Suprapubic skin (tissue), 4 donors: ENCODE measurements around the gene TFF1. TPM values are rescaled to one million over a fixed set of nuclear protein-coding genes. Genes with fewer than 3 reads are reported as not detected.

Experiments used
- DNase-seq, 2 donors: peaks; one replicate each; pipeline ENCODE4 v3.0.0-alpha.2; 2019; ENCODE audit warnings: low spot score in 2 of 2
- H3K27ac ChIP-seq: fragments of 200-600 bp; sonication (generic); one replicate; pipeline ENCODE4 v1.5.1; 2019
- H3K27me3 ChIP-seq: fragments of 200-600 bp; sonication (generic); one replicate; pipeline ENCODE4 v1.5.1; 2019
- H3K36me3 ChIP-seq: fragments of 200-600 bp; sonication (generic); one replicate; pipeline ENCODE4 v1.5.1; 2019
- H3K4me1 ChIP-seq: fragments of 200-600 bp; sonication (generic); one replicate; pipeline ENCODE4 v1.5.1; 2019
- H3K4me3 ChIP-seq: fragments of 200-600 bp; sonication (generic); one replicate; pipeline ENCODE4 v1.5.1; 2019; ENCODE audit warnings: mild to moderate bottlenecking
- H3K9me3 ChIP-seq: fragments of 200-600 bp; sonication (generic); one replicate; pipeline ENCODE4 v1.5.1; 2019
- EP300 ChIP-seq: sonication (generic); formaldehyde crosslinking; IDR thresholded peaks from one replicate; pipeline ENCODE4 v1.6.1; 2017; ENCODE audit warnings: antibody characterized with exemption
- POLR2A ChIP-seq, 2 donors: fragments of 450-650 bp; IDR thresholded peaks; one replicate each; pipeline ENCODE4 v1.6.1; 2017; ENCODE audit warnings: antibody characterized with exemption in 2 of 2, mild to moderate bottlenecking in 2 of 2, moderate library complexity in 2 of 2
- POLR2AphosphoS5 ChIP-seq, 3 donors: sonication (generic); formaldehyde crosslinking; IDR thresholded peaks; one replicate each; pipeline ENCODE4 v1.6.1; 2017; ENCODE audit warnings: antibody characterized with exemption in 3 of 3
- WGBS: methylation state at CpG from one replicate; pipeline ENCODE4 v1.1.5; 2018; 5-methylcytosine and 5-hydroxymethylcytosine counted together
- total RNA-seq, 4 donors: library from RNA; depleted of rRNA; stranded (reverse); fragments of >200 nt; gene quantifications; one replicate each; pipeline ENCODE4 v1.1.0, GENCODE V29; 2016
- TF ChIP-seq, protein P1 (sequence below), 2 donors: fragments of 200-600 bp in 1 of 2; fragments of 450-650 bp in 1 of 2; sonication (generic) in 1 of 2; IDR thresholded peaks; one replicate each; pipeline ENCODE4 v1.5.1; 2016 to 2019; ENCODE audit warnings: antibody characterized with exemption in 2 of 2, mild to moderate bottlenecking in 1 of 2, moderate library complexity in 1 of 2

The TFF1 gene
- total RNA-seq, 4 donors from 2014 or later, result not detected

DNA sequence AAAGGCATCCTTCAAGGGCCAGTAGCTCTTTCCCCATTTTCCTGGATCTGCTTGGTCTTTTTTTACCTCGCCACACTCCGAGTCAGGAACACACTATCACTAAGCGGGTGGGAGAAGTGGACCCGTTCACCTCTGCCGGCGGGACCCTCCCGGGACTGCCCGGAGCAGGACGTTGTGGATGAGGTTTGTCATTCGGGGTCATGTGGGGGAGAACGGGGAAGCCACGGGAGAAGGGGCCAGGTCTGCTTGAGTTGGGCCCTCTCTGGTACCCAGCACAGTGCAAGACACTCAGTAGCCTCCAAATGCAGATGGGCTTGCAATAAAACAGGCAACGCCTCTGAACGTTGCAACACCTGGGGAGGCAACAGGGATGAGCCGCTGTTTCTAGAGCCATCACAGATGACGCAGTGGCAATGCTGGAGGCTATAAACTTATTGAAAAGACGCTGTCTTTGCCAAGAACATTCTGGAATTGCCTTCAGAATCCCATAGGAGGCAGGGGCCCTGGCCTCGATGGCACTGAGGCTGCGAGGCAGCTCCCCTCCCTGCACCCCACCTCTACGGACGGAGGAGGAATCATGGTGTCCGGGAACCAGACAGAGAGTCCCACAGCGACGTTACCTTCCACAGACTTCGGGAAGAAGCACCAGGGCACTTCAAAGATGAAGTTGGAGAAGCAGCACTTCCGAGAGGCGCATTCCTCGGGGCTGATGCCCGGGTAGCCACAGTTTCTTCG is 19.3 kb downstream of the TFF1 start:
- 80% methylated on average over 26 of the region's 30 CpGs for WGBS
- no peaks in the 10 kb centered on the region for H3K4me1 ChIP-seq
- H3K9me3 ChIP-seq, result no peaks in the 10 kb centered on the region
- TF ChIP-seq POLR2A (IDR thresholded peaks at IDR 0.05) (no peak), EP300 (no peak), POLR2AphosphoS5 (IDR thresholded peaks at IDR 0.05) (no peak)
- TF ChIP-seq, protein P1, sequence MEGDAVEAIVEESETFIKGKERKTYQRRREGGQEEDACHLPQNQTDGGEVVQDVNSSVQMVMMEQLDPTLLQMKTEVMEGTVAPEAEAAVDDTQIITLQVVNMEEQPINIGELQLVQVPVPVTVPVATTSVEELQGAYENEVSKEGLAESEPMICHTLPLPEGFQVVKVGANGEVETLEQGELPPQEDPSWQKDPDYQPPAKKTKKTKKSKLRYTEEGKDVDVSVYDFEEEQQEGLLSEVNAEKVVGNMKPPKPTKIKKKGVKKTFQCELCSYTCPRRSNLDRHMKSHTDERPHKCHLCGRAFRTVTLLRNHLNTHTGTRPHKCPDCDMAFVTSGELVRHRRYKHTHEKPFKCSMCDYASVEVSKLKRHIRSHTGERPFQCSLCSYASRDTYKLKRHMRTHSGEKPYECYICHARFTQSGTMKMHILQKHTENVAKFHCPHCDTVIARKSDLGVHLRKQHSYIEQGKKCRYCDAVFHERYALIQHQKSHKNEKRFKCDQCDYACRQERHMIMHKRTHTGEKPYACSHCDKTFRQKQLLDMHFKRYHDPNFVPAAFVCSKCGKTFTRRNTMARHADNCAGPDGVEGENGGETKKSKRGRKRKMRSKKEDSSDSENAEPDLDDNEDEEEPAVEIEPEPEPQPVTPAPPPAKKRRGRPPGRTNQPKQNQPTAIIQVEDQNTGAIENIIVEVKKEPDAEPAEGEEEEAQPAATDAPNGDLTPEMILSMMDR (IDR thresholded peaks at IDR 0.05), result no peak
- no peak overlapping the region for H3K27ac ChIP-seq
- no peak overlapping the region for H3K4me3 ChIP-seq
- peaks cover 20% of the 10 kb centered on the region for H3K27me3 ChIP-seq
- no peaks in the 10 kb centered on the region for H3K36me3 ChIP-seq
- DNase-seq, result no peak

DNA sequence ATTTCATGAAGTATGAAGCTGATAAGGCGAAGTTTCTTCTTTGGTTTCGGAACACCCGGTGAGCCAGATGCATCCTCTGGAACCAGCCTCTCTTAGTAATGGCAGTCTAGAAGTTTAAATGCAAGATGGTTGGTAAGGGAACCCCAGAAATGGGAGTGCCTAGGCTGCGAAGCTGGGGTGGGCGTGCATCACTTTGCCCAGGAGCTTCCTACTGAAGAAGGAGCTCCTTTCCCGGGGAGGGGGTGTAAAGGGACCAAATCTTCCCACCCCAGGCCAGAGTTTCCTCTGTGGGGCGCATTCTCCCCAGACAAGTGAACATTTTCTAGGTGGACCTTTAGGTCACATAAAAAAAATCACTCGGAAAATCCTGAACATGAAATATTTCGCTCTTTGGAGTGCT is 19.9 kb downstream of the TFF1 start:
- DNase-seq, result no peak
- H3K9me3 ChIP-seq, result no peaks in the 10 kb centered on the region
- no peaks in the 10 kb centered on the region for H3K36me3 ChIP-seq
- 85% methylated on average over 9 of the region's 9 CpGs for WGBS
- TF ChIP-seq, protein P1 (IDR thresholded peaks at IDR 0.05), result no peak
- TF ChIP-seq EP300 (no peak), POLR2A (IDR thresholded peaks at IDR 0.05) (no peak), POLR2AphosphoS5 (IDR thresholded peaks at IDR 0.05) (no peak)
- no peak overlapping the region for H3K27ac ChIP-seq
- H3K4me3 ChIP-seq, result no peak overlapping the region
- no peaks in the 10 kb centered on the region for H3K4me1 ChIP-seq
- peaks cover 20% of the 10 kb centered on the region for H3K27me3 ChIP-seq

DNA sequence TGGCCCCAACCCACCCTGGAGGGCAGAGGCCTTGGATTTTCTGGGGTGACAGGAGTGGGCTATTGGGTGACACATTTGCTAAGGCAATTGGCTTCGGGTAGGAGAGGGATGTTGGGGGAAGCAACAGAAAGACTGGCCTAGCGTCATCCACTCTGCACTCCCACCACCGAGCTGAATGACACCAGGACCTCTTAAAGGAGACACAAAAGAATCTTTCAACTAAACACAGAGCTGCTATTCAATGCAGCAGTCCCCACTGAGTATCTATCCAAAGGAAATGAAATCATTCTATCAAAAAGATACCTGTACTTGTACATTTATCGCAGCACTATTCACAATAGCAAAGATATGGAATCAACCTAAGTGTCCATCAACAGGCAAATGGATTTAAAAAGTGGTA is 21.7 kb downstream of the TFF1 start:
- WGBS, result 78% methylated on average over 4 of the region's 4 CpGs
- TF ChIP-seq, protein P1 (IDR thresholded peaks at IDR 0.05), result no peak
- TF ChIP-seq EP300 (no peak), POLR2AphosphoS5 (IDR thresholded peaks at IDR 0.05) (no peak), POLR2A (IDR thresholded peaks at IDR 0.05) (no peak)
- no peak for DNase-seq

DNA sequence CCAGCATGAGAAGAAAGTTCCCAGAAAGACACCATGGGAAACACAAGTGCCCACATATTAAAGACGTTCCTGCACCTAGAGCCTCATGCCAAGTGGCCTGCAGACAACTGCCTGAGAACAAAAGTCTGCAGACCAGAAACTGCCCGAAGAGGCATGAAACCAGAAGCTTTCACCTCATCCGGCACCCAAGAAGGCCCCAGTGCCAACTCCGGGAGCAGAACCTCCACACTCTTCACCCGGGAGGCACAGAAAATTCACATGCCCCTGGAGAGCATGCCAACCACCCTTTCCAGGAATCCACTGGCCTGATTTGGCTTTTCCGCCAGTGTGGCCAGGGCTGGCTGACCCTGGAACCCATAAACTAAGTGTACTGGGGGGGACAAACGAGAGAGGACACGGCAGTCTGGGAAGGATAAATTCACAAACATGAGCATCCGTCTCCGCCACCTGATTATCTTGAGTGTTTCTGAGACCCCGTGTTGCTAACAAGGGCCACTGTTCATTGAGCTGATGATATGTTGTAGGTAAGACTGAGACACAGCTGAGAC is 22.3 kb downstream of the TFF1 start:
- no peak overlapping the region for H3K4me3 ChIP-seq
- no peaks in the 10 kb centered on the region for H3K9me3 ChIP-seq
- H3K27ac ChIP-seq, result no peak overlapping the region
- H3K36me3 ChIP-seq, result no peaks in the 10 kb centered on the region
- H3K4me1 ChIP-seq, result no peaks in the 10 kb centered on the region
- WGBS, result 87% methylated on average over 11 of the region's 11 CpGs
- TF ChIP-seq EP300, result no peak
- no peak for TF ChIP-seq POLR2A (IDR thresholded peaks at IDR 0.05)
- TF ChIP-seq, protein P1 (IDR thresholded peaks at IDR 0.05), result no peak
- no peak for TF ChIP-seq POLR2AphosphoS5 (IDR thresholded peaks at IDR 0.05)
- H3K27me3 ChIP-seq, result peaks cover 11% of the 10 kb centered on the region
- DNase-seq, result no peak

More for the DNA sequence above, 21.7 kb downstream of the TFF1 start:
- no peaks in the 10 kb centered on the region for H3K4me1 ChIP-seq
- H3K9me3 ChIP-seq, result no peaks in the 10 kb centered on the region
- no peaks in the 10 kb centered on the region for H3K36me3 ChIP-seq
- H3K27me3 ChIP-seq, result peaks cover 13% of the 10 kb centered on the region
- no peak overlapping the region for H3K27ac ChIP-seq
- H3K4me3 ChIP-seq, result no peak overlapping the region

DNA sequence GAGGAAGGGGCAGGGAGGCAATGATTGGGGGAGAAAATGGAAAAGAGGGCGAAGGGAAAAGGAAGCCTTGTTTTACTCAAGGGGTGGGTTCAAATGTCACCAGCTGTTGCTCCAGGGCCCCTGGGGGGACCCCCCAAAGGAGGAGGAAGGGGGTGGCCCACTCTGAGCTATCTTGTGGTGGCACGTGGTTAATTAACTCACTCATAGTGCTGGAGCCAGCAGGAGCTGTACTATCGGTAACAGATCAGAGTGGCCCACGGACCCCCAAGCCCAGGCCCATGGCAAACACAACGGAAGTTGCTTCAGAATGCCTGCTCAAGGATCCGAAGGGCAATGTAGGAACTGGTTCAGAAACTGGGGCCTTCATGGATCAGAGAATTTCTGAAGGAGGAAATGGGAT is 22.8 kb downstream of the TFF1 start:
- H3K9me3 ChIP-seq, result no peaks in the 10 kb centered on the region
- no peaks in the 10 kb centered on the region for H3K4me1 ChIP-seq
- no peaks in the 10 kb centered on the region for H3K36me3 ChIP-seq
- TF ChIP-seq, protein P1 (IDR thresholded peaks at IDR 0.05), result no peak
- TF ChIP-seq POLR2A (IDR thresholded peaks at IDR 0.05), result no peak
- no peak for TF ChIP-seq EP300
- TF ChIP-seq POLR2AphosphoS5 (IDR thresholded peaks at IDR 0.05), result no peak
- WGBS, result 93% methylated on average over 6 of the region's 6 CpGs
- peaks cover 11% of the 10 kb centered on the region for H3K27me3 ChIP-seq
- no peak overlapping the region for H3K4me3 ChIP-seq
- DNase-seq, result no peak
- H3K27ac ChIP-seq, result no peak overlapping the region
